Memory B cell (primary cell): ENCODE measurements around the gene JOSD1.

Source experiments
- ATAC-seq: fragments of 150-1000 bp; cut with Tn5 transposase; 2 replicates; pipeline ENCODE4 v1.10.0; 2021; ENCODE audit warnings: low read depth, mild to moderate bottlenecking, moderate library complexity
- DNase-seq, 2 donors: peaks; one replicate each; pipeline ENCODE4 v3.0.0; 2022; ENCODE audit warnings: low spot score in 2 of 2
- H3K27ac Mint-ChIP-seq: one replicate; pipeline ENCODE4 v1.8.0; 2022; ENCODE audit warnings: mild to moderate bottlenecking, moderate library complexity, mixed read lengths
- H3K27me3 Mint-ChIP-seq: one replicate; pipeline ENCODE4 v1.8.0; 2022; ENCODE audit warnings: mixed read lengths
- H3K36me3 Mint-ChIP-seq: one replicate; pipeline ENCODE4 v1.8.0; 2022; ENCODE audit warnings: mild to moderate bottlenecking, mixed read lengths
- H3K4me1 Mint-ChIP-seq: one replicate; pipeline ENCODE4 v1.8.0; 2022; ENCODE audit warnings: mixed read lengths
- H3K4me3 Mint-ChIP-seq: one replicate; pipeline ENCODE4 v1.8.0; 2022; ENCODE audit warnings: mild to moderate bottlenecking, moderate library complexity, mixed read lengths
- H3K9me3 Mint-ChIP-seq: one replicate; pipeline ENCODE4 v1.8.0; 2022; ENCODE audit warnings: mixed read lengths

The JOSD1 gene

DNA sequence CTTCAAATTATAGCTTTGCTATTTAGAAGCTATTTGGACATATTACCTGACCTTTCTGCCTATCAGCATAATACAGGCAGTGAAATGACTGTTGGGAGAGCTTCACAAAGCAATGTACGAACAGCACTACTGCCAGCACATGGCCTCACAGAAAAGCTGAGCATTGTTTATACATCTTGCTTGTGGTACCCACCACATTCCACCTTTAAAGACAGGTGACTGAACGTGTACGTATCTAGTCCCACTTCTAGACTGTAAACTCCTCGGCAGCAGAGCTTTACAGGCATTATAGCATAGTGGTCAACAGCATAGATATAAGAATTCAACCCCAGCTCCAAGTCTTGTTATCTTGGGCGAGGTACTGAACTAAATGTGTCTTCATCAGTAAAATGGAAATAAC is 1.6 kb downstream of the JOSD1 start:
- peaks cover 40% of the 10 kb centered on the region for H3K4me1 Mint-ChIP-seq
- no peak for ATAC-seq
- H3K9me3 Mint-ChIP-seq: no peaks in the 10 kb centered on the region
- H3K36me3 Mint-ChIP-seq: peaks cover 7% of the 10 kb centered on the region
- peak overlapping the region; percentile 88 for H3K4me3 Mint-ChIP-seq
- no peak for DNase-seq
- H3K27me3 Mint-ChIP-seq: no peaks in the 10 kb centered on the region
- peak overlapping the region; percentile 99 for H3K27ac Mint-ChIP-seq

DNA sequence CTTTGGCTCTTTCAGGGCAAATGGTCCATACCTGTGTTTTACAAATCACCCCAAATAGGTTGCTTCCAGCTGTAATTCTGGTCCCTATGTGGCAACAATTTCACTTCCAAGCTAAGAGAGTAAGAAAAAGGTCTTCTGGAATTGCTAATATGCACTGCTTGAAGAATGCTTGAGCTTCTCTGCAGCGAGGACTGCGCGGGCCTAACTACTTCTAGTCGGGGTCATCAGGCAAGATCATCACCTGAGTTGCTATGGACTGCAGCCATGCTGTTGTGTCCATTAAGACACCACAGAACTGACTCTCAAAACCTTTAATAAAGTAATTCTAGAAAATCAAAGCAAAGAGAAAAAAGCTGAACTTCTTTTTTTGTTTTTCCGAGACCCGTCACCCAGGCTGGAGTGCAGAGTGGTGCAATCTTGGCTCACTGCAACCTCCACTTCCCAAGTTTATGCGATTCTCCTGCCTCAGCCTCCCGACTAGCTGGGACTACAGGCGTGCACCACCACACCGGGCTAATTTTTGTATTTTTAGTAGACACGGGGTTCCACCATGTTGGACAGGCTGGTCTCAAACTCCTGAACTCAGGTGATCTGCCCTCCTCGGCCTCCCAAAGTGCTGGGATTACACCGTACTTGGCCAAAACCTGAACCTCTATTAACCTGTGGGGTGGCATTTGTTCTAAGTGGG is 2.2 kb downstream of the JOSD1 start:
- peak overlapping the region; percentile 99 for H3K27ac Mint-ChIP-seq
- H3K36me3 Mint-ChIP-seq: peaks cover 8% of the 10 kb centered on the region
- no peaks in the 10 kb centered on the region for H3K27me3 Mint-ChIP-seq
- H3K9me3 Mint-ChIP-seq: no peaks in the 10 kb centered on the region
- H3K4me1 Mint-ChIP-seq: peaks cover 42% of the 10 kb centered on the region
- no peak for DNase-seq
- H3K4me3 Mint-ChIP-seq: no peak overlapping the region
- ATAC-seq: no peak

- Mint-ChIP-seq H3K9me3 (no peaks in the 10 kb centered on the region), H3K4me3 (no peak overlapping the region), H3K27ac (peak overlapping the region; percentile 58), H3K4me1 (peaks cover 48% of the 10 kb centered on the region), H3K36me3 (peaks cover 10% of the 10 kb centered on the region), H3K27me3 (no peaks in the 10 kb centered on the region)
- DNase-seq (no peak), ATAC-seq (no peak)
Measured at GRCh38 chr22:38697425-38698089, 3.2 kb downstream of the JOSD1 start.

DNA sequence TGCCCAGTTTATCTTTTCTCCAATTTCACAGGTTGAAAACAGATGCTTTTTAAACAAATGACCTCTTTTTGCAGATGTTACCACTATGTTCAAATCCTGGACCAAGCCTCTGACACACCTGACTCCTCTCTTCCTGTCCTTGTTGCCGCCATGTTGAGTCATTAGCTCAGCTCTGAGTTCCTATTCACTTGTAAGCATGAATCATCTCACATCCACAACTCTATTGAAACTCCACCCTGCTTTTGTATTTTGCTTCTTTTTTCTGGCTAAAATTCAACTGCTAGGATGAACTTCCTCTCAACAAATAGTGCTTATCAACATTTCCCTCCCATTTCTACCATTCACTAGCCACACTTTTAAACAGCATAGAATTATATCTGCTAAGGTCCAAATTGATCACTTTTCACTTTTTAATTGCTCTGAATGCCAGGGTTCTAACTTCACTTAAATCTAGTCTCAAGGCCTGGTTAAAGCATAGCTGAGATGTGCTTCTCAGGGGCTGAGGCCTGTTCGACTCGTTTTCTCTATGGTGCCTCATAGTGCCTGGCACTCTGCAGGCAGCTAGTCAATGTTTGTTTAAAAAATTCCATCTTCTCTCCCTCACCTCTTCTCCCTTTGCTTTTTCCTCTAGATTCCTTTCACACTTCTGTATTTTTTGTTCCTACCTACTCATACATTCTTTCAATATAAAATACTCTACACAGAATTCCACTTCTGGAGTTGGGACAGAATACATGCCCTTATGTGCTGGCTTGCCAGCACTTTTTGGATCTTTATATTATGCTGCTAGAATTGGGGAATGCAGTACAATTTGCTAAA is 3.9 kb downstream of the JOSD1 start:
- Mint-ChIP-seq H3K9me3 (no peaks in the 10 kb centered on the region), H3K27ac (peak overlapping the region; percentile 58), H3K27me3 (no peaks in the 10 kb centered on the region), H3K4me1 (peaks cover 48% of the 10 kb centered on the region), H3K36me3 (peaks cover 10% of the 10 kb centered on the region), H3K4me3 (no peak overlapping the region)
- ATAC-seq (no peak), DNase-seq (no peak)

DNA sequence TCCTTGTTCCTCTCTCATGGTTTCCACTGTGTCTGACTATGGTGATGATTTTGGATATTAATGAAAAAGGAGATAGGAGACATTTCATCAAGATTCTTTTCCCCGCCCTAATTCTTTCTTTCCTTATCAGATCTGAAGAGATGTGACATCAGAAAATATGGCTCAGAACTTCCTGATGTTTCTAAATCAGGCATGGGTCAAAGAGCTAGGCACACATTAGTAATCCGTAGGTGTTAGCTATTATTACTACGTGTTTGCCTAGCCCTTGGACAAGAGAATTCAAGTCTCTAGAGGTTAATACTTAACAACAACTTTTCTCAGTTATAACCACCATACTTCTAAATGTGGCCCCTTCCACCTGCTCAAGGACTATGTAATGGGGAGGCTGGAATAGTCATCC is 5.8 kb downstream of the JOSD1 start:
- ATAC-seq: no peak

GRCh38 chr22:38694049-38694448 is 6.7 kb downstream of the JOSD1 start:
- H3K9me3 Mint-ChIP-seq: no peaks in the 10 kb centered on the region
- peaks cover 33% of the 10 kb centered on the region for H3K4me1 Mint-ChIP-seq
- H3K27me3 Mint-ChIP-seq: no peaks in the 10 kb centered on the region
- H3K27ac Mint-ChIP-seq: no peak overlapping the region
- no peak overlapping the region for H3K4me3 Mint-ChIP-seq
- ATAC-seq (peak; percentile 41), DNase-seq (no peak)
- peaks cover 12% of the 10 kb centered on the region for H3K36me3 Mint-ChIP-seq

More for the DNA sequence above, 5.8 kb downstream of the JOSD1 start:
- peaks cover 40% of the 10 kb centered on the region for H3K4me1 Mint-ChIP-seq
- H3K36me3 Mint-ChIP-seq: peaks cover 12% of the 10 kb centered on the region
- no peak overlapping the region for H3K27ac Mint-ChIP-seq
- DNase-seq: no peak
- no peak overlapping the region for H3K4me3 Mint-ChIP-seq
- no peaks in the 10 kb centered on the region for H3K9me3 Mint-ChIP-seq
- H3K27me3 Mint-ChIP-seq: no peaks in the 10 kb centered on the region

DNA sequence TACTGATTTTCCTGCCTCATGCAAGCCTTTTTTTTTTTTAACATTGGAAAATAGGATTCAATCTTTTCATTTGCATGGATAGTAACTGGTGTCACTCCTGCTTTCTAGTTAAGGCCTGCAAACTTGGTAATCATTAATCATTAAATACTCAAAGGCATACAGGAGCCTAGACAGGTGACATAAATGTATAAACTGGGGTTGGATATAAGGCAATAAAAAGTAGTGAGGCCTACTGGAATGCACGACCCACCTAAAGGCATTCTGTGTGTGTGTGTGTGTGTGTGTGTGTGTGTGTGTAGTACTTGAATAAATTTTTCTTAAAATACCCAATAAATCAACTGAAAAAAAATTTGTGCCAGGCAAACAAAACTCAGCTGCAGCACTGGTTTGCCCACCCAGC is 11.1 kb downstream of the JOSD1 start:
- no peak for DNase-seq
- no peak overlapping the region for H3K27ac Mint-ChIP-seq
- no peaks in the 10 kb centered on the region for H3K27me3 Mint-ChIP-seq
- ATAC-seq: no peak
- H3K9me3 Mint-ChIP-seq: no peaks in the 10 kb centered on the region
- peaks cover 9% of the 10 kb centered on the region for H3K36me3 Mint-ChIP-seq
- peaks cover 10% of the 10 kb centered on the region for H3K4me1 Mint-ChIP-seq
- H3K4me3 Mint-ChIP-seq: no peak overlapping the region

DNA sequence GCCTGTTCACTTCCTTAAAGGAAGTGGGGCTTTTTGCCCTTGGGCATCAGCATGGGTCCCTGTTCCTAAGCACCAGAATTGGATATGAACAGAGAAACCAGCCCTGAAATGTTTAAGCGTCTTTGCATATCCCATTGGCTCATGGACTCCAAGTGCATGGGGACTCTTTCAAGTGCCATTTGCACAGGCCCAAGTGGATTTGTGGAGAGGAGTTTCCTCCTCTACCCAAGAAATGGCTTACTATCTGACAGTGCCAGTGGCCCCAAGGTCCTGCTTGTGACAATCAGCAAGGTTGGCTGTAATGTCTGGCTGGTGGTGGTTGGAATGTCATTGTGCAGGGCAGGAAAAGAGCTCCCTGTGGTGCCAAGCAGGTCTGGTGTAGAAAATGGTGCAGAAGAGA is 15.0 kb downstream of the JOSD1 start:
- Mint-ChIP-seq H3K4me3 (no peak overlapping the region), H3K36me3 (peaks cover 8% of the 10 kb centered on the region)

GRCh38 chr22:38684895-38685294 is 15.8 kb downstream of the JOSD1 start:
- DNase-seq (no peak), ATAC-seq (no peak)
- Mint-ChIP-seq H3K4me3 (no peak overlapping the region), H3K27ac (no peak overlapping the region), H3K4me1 (peaks cover 14% of the 10 kb centered on the region), H3K9me3 (no peaks in the 10 kb centered on the region), H3K36me3 (peaks cover 8% of the 10 kb centered on the region), H3K27me3 (no peaks in the 10 kb centered on the region)

More for the DNA sequence above, 15.0 kb downstream of the JOSD1 start:
- ATAC-seq (no peak), DNase-seq (no peak)
- peaks cover 14% of the 10 kb centered on the region for H3K4me1 Mint-ChIP-seq
- H3K9me3 Mint-ChIP-seq: no peaks in the 10 kb centered on the region
- H3K27ac Mint-ChIP-seq: no peak overlapping the region
- no peaks in the 10 kb centered on the region for H3K27me3 Mint-ChIP-seq

DNA sequence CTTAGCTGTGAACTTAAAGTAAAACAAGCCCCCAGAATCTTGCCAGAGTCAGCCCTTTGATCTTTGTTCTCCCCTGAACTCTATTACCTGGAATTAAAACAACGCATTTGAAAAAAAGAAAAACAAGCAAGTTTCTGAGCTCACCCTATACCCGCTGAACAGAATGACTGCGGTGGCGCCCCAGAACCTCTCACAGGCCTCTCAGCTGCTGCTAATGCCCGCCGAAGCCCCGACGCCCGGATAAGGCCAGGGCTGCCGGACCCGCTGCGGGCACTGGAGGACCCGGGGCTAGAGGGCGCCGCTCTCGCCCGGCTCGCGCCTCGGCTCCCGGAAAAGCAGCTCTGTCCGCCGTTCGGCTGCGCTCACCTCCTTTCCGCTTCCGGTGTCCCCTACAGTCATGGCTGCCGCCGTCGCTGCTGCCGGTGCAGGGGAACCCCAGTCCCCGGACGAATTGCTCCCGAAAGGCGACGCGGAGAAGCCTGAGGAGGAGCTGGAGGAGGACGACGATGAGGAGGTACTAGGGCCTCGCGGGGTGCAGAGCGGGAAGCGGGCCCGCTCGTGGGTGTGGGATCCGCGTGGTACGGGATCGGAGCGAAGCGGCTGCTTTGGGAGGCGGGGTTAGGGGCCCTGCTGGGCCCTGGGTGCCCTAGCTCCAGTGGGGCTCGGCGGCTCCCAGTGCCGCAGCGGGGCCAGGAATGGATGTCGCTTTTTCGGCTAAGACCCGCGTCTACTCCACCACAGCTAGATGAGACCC is 19.0 kb downstream of the JOSD1 start, which contains the start of gene TOMM22:
Gene TOMM22 (plus strand): TSS at position 376 of the 754 bp plus-strand sequence. CDS start 22 bp downstream, at position 398.
- H3K27ac Mint-ChIP-seq: peak within 1 kb of the TSS; percentile 95
- H3K4me1 Mint-ChIP-seq: peaks cover 14% of the 10 kb centered on the region
- peak; percentile 81 to 85 for DNase-seq
- H3K27me3 Mint-ChIP-seq: no peaks in the 10 kb centered on the region
- H3K36me3 Mint-ChIP-seq: peaks cover 4% of the 10 kb centered on the region
- no peaks in the 10 kb centered on the region for H3K9me3 Mint-ChIP-seq
- ATAC-seq: peak; percentile 97
- H3K4me3 Mint-ChIP-seq: peak within 1 kb of the TSS; percentile 96

GRCh38 chr22:38675833-38676232 is 24.9 kb downstream of the JOSD1 start:
- H3K27me3 Mint-ChIP-seq: no peaks in the 10 kb centered on the region
- ATAC-seq: no peak

DNA sequence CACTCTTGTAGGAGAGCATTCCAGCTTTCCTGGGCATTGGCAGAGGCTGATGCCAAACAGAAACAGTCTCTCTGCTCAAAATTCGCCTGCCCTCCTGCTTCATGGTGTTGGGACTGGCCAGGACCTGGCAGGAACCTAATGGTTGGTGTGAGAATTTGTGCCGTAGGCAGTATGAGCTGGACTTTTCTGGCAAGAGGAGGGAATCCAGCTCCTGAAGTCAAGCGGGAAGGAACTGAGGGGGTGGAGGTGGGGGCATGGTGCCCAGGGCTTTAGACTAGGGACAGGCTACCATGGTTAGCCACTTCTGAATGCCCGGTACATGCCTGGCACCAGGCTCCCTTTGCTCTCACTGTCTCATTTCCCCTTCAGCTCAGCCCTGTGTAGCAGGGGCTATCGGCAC is 25.9 kb downstream of the JOSD1 start:
- no peak for ATAC-seq
- DNase-seq: no peak
- Mint-ChIP-seq H3K4me3 (no peak overlapping the region), H3K27ac (no peak overlapping the region), H3K36me3 (peaks cover 16% of the 10 kb centered on the region), H3K27me3 (no peaks in the 10 kb centered on the region), H3K9me3 (peaks cover 1% of the 10 kb centered on the region), H3K4me1 (no peaks in the 10 kb centered on the region)

More at GRCh38 chr22:38675833-38676232, 24.9 kb downstream of the JOSD1 start:
- Mint-ChIP-seq H3K36me3 (peaks cover 13% of the 10 kb centered on the region), H3K4me3 (no peak overlapping the region), H3K27ac (no peak overlapping the region), H3K9me3 (peaks cover 1% of the 10 kb centered on the region), H3K4me1 (no peaks in the 10 kb centered on the region)
- DNase-seq: no peak

- Mint-ChIP-seq H3K4me3 (peak overlapping the region; percentile 94), H3K27me3 (no peaks in the 10 kb centered on the region), H3K36me3 (no peaks in the 10 kb centered on the region), H3K9me3 (no peaks in the 10 kb centered on the region), H3K27ac (peak overlapping the region; percentile 99), H3K4me1 (peaks cover 13% of the 10 kb centered on the region)
- peak in 1 of 2 donors; percentile 22 for DNase-seq
- no peak for ATAC-seq
Measured at GRCh38 chr22:38657045-38657909, 43.5 kb downstream of the JOSD1 start.
